Inferior parietal cortex (tissue), 1 donor: ENCODE results near the gene AMMECR1L.
"Not testable (repeated sequence)": the region's sequence is repeated elsewhere in the genome, so short reads cannot be mapped to it uniquely, and the experiment has no call there.

Source experiments
- DNase-seq: peaks from one replicate; pipeline ENCODE4 v3.0.0-alpha.2; 2016; ENCODE audit errors: extremely low spot score

Gene AMMECR1L

DNA sequence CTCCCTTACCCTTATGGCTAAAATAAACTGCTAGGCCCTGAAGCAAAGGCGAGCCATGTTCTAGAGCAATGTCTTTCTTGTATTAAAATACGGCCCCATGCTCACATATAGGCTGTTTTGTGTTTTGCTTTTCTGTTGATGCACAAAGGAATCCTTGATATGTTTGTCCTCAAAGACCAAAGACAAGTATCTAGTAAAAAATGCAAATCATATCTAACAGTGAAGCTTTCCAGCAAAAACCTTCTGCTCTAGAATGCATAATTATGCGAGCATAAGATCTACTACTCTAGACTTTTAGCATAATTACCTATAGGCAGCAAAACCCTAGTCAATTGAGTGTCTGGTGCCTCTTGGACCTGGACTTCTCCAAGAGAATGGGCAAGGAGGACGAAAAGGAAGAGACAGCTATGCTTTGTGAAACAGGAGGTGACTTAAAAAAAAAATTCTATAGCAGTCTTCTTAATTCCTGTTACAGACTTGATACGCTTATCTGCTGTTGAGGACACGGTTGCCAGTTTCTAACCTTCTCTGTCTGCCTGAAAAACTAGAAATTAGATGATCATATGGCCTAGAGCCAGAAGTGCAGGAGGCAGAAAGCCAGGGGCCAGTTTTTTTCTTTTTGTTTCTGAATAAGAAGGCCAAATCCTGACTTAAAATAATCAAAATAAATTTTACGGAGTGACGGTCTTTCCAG, 1.5 kb upstream of the AMMECR1L start:
- DNase-seq, result peak; percentile 25

DNA sequence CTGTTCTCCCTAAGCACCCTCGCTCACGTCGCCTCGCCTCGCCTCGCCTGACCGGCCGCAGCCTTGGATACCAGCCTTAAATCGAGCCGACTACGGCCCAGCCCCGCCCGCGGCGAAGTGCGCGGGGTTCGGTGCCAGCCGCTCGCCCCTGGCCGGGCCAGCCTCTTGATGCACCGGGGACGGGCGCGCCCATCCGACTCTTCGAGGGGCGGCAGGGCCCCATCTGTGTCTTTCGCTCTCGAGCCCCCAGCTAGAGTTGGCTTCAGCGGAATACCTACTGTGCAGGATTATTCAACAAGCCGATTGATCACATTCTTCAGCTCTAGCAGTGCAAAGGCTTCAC, 808 bp upstream of the AMMECR1L start:
- DNase-seq, result not testable (repeated sequence)

DNA sequence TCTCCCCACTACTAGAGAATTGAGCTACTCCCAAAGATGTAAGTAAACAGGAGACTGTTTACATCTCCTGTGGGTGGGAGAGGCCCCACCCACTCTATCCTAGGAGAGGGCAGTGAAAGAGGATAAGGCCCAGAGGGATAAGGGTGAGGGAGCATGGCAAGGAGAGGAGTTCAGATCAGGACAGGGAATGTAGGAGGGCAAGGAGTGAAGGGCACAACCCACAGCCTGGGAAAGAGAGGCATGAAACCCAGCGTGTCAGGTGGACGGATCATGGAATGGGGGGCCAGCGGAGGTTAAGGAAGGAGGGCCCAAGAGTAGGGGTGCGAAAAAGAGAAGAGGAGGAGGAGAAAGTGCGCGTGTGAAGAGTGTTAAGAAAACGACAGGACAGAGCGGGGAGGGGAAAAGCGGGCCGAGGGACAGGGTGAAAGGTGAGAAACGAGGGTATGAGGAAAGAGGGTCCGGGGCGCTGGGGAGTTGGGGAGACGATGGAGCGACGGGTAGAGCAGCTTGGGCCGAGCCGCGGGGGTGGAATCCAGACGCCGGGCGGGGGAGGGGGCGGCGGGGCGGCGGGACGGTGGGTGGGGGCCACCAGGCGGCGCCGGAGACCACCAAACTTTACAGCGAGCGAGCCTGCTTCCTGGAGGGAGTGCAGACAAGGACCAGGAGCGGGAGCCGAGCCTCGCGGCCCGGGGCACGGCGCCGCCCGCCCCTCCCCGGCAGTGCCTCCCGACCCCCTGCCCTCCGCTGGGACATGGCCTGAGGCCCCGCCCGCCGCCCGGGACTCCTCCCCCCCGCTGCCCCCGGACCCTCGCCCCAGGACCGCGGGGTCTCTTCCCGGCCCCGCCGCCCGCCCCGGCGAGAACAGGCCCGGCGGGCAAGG, 655 bp downstream of the AMMECR1L start:
- not testable (repeated sequence) for DNase-seq

DNA sequence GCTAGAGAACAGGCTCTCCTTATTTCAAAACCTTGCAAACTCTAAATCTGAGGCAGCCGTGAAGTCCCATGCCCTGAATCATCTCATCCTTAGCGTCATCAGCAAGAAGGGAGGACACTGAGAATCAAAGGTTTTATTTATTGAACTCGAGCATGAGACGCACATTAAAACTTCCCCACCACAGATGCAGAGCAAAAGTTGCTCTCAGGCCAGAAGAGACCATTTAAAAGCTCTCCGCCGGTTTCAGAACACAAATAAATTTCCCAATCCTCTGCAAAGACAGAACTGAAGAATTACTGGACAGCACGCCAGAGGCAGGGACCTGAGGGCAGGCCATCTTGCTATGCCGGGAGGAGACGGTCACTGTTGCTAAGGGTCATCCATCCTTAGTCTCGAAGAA, 1.3 kb downstream of the AMMECR1L start:
- DNase-seq, result no peak

DNA sequence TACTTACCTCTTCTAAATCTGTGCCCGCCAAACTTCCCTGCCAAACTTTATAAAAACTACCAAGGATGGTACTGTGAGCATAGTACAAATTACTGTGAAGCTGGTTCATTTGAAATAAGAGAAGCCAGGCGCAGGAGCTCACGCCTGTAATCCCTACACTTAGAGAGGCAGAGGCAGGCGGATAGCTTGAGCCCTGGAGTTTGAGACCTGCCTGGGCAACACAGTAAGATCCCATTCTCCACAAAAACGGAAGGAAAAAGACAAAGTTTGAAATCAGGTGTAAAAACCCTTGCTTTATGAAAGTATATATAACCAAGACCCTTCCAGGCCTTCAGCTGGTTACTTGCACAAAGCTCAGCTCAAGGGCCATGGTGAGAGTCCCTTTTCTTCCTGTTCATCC, 5.9 kb downstream of the AMMECR1L start:
- no peak for DNase-seq

DNA sequence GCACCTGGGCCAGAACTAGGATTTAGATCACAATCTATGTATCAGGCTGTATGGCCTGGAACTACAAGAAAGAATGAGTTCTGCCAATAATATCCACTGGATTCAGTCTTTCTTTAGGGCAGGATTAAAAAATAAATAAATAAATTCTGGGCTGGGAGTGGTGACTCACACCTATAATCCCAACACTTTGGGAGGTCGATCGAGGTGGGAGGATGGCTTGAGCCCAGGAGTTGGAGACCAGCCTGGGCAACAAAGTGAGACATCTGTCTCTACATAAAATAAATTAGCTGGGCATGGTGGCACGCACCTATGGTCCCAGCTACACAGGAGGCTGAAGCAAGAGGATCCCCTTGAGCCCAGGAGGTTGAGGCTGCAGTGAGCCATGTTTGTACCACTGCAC, 8.1 kb downstream of the AMMECR1L start:
- no peak for DNase-seq

DNA sequence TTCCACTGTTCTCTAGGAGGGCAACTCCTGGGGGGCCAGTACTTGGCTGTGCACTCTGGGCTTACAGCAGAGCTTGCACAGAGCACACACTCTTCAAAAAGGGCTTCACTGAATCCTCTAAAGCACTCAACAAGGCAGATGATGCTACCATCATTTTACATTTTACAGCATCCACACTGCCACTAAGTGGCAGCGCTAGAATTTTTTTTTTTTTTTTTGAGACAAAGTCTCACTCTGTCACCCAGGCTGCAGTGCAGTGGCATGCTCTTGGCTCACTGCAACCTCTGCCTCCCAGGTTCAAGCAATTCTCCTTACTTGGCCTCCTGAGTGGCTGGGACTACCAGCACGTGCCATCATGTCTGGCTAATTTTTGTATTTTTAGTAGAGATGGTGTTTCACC, 8.6 kb downstream of the AMMECR1L start:
- DNase-seq, result no peak

DNA sequence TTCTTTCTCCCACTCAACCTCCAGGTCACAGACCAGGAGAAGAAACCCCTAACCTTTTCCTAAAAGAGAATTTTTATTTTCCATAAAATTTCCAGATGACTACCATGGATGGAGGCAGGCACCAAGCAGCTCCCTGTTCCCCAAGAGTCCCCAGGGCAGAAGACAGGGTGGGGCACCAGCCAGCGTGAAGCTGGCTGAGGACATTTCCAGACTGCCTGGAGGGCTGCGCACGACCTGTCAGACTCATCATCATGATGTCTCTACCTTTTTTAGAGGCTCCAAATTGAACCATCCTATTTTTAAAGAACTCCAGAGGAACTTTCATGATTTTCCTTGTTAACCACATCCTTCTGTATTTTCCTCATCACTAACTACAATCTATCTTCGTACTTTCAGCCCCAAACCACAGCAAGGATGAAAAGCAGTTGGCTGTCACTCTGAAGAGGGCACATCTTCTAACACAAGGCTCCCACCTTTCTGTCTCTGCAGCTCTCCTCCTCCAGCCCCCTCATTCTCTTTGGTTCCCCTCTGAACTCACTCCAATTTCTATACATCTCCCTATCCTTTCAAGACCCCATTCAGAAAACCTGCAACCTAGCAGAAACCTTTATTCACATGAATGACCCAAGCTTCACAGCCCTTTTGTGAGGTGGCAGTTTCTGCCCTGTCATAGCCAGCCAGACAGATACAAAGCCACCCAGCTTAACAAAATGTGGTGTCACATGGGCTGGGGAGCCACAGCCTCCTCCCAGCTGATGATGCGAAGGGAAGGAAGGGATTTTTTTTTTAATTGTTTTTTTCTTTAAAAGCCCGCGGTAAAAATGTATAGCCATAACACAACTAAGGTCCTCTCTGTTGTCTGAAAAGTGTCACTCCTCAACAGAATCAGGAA, 11.1 kb downstream of the AMMECR1L start:
- DNase-seq, result no peak

DNA sequence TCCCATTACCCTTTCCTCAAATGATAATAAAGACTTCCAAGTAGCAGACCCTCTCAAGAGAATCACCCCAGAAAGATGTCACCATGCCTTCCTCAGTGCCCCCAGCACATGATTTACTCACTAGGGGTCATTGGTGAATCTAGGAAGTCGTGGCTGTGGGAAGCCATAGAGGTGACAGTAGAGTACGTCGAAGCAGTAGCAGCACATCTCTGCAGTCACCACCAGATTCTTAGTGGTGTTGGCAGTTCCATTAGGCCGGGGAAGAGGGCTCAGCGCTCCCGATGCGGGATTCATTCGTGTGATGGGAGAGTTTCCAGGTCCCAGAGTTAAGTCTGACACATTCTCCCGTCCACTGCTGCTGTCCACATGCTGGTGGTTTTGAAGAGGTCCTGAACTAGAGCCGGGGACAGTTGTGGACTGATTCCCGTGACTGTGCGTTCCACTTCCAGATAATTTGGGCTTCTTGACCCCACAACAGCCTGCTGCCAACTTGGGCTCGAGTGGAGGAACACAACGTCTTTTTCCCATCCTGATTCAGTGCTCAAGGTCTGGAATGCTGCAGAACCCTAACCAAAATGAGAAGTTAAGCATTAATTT, 12.0 kb downstream of the AMMECR1L start:
- no peak for DNase-seq

DNA sequence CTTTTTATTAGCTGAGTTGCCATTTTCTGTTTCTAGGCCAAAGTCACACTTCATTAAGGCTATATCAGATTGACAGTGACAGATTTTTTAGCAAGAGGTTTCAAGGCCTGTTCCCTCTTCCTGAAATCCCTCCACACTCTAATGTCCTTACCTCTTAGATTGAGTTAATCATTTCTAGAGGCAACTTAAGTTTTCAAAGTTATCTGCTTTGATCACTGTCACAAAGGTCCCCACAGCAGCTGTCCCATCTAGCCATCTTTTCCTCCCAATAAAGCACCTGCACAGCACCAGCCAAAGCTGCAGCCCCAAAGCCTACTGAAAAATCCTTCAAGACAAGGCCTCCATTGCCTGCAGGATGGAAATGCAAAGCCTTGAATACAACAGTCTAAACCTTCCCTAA, 13.4 kb downstream of the AMMECR1L start:
- no peak for DNase-seq

DNA sequence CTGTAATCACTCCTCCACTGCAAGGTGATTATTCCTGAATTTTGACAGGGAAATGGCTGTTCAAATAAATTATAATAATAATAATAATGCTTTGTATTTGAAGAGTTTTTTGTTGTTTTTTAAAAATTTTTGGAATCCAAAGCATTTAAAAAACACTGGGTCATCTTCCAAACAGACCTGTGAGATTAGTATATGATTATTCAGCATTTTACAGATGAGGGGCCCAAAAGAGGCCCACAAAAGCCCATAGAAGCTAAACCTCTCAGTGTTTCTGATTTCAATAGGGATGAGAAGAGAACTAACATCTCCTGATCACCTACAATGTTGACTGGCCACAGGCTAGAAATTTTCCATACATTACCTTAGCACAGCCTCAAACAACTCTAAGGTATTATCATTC, 19.8 kb downstream of the AMMECR1L start:
- no peak for DNase-seq

DNA sequence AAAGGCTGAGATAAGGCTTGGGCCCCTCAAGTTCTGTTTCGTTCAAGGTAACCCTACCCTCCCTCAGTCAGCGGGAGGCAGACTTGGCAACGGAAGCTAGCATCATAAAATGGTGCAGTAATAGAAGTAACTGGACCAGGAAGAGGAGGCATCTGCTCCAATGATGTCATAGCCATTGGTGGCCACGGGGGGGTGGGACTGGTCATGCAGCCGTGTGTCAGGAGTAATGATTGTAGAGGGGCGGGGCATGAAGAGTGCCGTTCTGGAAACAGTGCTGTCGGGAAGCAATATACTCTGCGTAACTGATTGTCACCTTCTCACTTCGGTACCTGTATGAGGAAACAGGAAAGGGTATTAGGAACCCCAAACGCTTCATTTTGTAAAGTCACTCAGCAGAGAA, 20.9 kb downstream of the AMMECR1L start:
- no peak for DNase-seq

DNA sequence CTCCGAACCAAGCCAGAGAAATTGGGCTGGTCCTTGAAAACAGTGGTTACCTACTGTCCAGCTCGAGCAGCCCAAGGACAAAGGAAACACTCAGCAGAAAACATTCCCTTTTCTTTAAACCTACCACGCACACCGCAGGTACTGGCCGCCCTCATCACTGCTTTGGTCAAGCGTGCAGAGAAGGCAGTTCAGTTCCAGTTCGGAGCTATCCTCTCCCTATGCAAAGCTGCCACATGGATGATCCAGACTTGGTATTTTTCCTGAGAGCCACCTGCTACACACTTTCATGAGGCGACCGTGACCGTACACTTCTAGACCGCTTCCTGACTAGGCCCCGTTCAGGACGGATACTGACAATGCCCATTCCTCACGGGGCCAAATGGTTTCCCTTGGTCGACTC, 23.5 kb downstream of the AMMECR1L start:
- no peak for DNase-seq

DNA sequence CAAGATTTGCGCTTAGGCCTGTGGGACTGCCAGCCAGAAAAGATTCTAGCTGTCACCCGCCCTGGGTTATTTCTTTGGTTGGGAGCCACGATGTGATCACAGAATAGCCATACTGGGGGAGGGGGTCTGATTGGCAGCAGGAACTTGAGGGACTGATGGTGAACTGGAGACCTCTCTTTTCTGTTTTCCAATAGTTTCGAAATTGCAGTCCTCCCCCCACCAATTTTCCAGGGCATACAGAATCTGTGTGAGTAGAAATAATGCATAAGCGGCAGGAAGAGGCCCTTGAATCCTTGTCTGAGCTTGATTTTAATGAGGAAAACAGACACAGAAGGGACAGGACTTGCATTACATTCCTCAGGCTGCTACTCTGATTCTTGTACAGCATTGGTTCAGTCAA, 25.6 kb downstream of the AMMECR1L start:
- DNase-seq, result no peak

DNA sequence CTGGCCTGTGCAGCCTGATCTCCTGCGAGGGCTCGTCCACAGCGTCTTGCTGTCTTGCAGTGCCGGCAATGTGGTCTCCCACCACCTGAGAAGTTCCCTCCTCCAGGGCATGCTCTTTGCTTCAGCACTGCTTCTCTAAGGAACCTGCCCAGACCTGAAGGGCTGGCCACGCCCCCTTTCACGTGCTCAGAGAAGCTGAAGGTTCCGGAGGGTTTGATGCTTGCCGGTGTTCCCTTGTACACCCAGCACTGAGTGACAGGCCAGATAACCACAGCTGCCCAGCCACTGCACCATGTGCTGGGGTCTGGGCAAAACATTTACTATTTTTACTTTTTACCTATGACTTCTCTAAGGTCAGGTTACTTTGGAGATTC, 26.1 kb downstream of the AMMECR1L start:
- no peak for DNase-seq

DNA sequence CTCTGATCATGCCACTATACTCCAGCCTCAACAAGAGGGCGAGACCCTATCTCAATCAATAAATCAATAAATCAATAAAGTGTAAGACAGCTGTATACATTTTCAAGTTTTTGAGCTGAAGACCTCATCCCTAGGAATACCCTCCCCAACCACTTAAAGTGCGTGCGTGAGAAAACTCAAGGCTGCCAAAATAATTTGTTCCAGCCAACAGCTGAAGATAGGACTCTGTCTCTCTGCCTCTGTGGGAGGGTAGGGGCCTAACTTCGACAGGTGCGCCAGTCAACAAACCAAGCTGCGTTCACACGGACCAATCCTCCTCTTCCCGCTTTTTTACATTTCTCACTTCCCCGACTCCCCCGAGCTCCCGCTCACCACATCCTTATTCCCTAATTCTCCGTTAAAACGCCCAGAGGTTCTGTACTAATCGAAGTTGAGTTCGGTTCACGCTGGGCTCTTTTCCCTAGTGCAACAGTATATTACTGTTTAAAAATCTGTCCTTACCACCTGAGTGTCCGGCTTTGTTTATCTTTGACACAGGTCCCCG, 28.4 kb downstream of the AMMECR1L start:
- no peak for DNase-seq

DNA sequence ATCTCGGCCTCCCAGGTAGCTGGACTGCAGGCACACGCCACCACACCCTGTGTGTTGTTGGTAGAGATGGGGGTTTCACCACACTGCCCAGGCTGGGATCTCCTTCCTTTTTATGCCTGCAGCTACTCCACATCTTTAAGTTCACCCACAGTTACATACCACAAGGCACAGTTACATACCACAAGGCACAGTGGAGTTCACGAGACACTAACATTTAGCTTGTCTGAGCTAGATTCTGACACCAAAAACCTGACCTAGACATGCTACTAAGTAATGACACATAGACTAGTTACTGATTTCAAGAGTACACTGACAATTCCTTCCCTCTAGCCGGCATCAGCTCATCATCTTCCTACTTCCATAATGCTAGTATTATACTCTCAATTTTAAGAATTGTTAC, 32.1 kb downstream of the AMMECR1L start:
- no peak for DNase-seq

DNA sequence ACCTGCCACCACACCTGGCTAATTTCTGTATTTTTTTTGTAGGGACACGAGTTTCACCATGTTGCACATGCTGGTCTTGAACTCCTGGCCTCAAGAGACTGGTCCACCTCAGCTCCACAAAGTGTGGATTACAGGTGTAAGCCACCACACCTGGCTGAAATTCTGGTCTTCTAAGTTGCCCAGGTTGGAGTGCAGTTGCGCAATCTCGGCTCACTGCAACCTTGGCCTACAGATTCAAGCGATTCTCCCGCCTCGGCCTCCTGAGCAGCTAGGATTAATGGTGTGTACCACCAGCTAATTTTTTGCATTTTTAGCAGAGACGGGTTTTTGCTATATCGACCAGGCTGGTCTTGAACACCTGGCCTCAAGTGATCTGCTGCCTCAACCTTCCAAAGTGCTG, 33.4 kb downstream of the AMMECR1L start:
- DNase-seq, result no peak

DNA sequence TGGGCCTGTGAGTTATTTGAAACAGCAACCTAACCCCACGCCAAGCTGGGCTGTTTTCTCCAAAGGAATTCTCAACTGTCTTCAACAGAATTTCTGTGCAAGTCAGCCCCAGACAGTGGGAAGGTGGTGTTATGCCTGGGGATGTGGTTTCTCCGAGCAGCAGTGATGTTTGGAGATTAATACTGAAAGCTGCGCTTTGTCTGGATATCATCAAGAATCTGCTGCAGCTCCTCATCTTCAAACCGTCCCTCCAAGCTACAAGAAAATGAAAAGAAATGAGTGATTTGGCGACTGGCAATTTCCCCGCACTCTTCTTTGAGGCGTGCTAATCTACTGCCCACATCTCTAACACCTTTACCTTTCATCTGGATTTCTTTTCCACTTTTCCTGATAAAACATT, 37.8 kb downstream of the AMMECR1L start:
- no peak for DNase-seq

DNA sequence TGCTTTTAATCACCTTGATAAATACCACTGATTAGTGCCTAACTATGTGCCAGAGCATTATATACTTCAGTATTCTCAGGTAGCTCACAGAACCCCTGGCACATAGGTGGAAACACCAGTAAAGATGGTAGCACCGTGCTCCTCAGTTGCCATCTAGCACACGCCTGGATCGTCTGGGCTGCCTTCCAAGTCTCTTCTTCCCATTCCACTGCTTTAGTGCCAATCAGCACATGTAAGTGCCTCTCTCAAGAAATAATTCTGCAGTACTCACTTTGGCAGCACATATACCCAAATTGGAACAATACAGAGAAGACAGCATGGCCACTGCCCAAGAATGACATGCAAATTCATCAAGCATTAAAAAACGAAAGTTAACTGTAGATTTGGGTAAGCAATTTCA, 40.8 kb downstream of the AMMECR1L start:
- peak; percentile 29 for DNase-seq

DNA sequence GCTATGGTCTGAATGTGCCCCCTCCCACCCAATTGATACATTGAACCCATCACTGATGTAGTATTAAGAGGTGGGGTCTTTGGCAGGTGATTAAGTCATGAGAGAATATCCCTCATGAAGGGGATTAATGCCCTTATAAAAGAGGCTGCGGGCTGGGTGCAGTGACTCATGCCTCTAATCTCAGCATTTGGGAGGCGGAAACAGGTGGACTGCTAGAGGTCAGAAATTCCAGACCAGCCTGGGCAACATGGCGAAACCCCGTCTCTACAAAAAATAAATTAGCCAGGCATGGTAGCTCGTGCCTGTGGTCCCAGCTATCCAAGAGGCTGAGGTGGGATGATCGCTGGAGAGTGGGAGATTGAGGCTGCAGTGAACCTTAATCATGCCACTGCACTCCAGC, 42.1 kb downstream of the AMMECR1L start:
- DNase-seq, result no peak
